COLO829 (cell line): ENCODE measurements around the gene ADAM33.

Source experiments
- DNase-seq: peaks from one replicate; pipeline ENCODE4 v3.0.0; 2012; ENCODE audit warnings: low spot score

ADAM33 gene

DNA sequence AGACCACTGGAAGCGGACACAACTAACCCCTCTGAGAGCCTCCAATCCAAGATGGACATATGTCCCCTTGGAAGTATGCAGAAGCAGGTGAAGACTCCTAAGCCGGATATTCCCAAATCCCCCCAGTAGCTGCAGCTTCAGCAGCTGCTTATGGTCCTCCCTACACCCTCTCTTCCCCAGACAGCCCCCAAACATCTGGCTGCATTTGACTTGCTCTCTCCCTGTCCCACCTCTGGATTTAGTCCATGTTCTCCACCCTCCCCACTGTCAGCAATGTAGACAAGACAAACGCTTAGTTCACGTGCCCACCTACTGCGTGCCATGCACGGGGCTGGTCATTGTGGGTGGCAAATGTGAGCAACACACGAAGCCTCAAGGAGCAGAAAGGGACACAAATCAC lies 4.6 kb upstream of the ADAM33 start:
- no peak for DNase-seq

DNA sequence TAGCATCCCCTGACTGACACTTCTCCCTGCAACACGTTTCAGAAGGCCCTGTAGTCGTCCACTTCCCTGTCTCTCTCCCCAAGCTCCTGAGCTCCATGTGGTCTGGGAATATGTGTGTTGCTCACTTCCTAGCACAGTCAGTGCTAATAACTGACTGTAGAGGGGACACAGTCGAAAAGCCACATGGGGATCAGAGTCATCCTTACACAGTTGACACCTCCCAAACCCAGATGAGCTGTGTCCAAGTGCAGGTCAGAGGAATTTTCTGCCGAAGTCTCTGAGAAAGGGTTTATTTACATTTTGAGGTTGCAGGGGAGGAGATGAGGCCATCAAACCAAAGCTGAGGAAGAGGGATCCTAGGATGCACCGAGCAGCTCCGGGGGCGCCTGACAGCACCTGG lies 3.5 kb upstream of the ADAM33 start:
- DNase-seq: no peak

DNA sequence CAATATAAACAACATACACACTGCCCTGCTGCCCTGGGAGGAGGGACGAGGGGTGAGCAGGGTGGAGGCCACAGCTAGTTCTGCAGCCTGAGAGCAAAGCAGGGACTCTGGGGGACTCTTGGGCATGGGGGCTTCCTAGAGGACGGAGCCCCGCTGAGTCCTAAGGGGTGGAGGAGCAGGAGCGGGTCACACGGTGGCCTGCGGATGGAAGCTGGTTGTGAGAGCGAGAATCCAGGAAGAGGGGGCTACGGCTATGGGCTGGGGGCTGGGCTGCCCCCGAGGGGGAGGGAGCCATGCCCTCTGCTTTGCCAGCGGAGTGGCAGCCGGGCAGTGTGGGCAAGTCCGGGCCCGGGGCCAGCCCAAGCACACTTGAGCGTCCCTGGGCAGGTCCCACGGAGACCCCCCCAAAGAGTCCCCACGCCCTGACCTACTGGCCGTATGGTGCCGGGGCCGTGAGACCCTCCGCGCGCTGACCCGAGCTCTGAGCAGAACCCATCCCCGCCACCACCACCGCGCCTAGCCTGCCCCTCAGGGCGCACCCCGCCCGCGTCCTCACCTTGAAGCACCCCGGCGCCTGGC lies 369 bp downstream of the ADAM33 start:
- DNase-seq: no peak

DNA sequence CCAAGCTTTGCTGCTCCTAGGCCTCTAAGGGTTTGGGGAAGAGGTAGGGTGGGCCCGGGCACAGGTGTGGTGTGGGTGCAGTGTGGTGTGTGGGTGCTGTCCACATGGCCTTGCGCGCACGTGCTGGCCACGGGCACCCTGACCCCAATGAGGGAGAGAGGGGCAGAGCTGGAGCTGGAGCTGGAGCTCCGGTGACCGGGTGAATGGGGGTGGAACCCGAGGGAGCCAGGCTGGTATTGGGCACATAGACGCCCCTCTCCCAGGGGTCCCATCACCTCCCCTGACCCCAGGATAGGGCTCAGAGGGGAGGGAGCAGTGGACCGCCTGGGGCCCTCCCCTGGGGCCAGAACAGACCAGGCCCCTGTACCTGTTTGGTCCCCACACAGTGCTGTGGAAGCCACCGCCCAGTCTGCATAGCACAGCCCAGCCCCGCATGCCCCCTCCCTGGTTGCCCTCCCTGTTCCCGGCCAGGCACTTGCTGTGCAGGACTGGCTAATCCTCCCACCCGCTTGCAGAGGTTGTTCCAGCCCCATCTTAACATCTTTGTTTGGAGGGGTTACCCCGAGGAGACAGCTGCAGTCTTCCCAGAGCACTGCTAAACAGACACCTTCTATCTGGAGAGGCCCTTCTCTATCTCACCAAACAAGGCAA lies 984 bp downstream of the ADAM33 start:
- DNase-seq: no peak

DNA sequence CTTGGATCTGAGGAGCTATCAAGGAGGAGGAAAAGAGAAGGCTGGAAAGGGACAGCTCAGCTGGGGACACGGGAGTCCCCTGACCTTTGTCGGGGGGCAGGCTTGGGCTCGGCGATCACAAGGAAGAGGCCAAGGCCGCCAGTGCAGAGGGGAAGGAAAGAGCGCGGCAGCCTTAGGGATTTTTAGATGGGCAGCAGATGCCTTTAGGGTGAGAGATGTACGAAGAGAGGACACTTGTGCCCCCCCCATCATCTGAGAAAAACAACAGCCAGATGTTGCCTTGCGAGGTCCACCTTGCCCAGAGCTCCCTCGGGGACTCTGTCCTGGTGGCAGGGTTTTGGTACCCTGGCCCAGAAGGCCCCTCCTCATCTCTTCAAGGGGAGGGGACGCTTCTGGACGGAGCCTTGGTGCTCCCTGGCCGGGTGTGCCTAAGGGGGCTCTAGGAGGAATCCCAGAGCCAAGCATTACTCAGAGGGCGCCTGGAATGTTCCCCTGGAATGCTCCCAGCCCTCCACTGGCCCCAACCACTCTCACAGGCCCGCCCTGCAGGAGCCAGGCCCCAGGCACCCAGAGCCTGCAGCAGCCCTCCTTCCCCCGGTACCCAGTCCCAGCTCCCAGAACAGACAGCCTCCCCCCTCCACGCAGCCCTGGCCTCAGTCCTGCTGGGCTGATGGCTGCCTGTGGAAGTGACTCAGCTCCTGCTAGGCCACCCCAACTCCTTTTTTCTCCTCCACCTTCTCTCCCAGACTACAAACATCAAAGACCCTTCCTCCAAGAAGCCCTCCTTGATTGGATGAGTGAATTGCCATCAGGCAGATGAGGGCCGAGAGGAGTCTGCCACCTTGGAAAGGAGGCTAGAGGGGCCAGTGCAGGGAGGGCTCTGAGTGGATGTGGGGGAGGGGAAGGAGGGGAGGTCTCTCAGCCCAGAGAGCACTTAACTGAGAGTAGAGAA lies 1.8 kb downstream of the ADAM33 start:
- no peak for DNase-seq

DNA sequence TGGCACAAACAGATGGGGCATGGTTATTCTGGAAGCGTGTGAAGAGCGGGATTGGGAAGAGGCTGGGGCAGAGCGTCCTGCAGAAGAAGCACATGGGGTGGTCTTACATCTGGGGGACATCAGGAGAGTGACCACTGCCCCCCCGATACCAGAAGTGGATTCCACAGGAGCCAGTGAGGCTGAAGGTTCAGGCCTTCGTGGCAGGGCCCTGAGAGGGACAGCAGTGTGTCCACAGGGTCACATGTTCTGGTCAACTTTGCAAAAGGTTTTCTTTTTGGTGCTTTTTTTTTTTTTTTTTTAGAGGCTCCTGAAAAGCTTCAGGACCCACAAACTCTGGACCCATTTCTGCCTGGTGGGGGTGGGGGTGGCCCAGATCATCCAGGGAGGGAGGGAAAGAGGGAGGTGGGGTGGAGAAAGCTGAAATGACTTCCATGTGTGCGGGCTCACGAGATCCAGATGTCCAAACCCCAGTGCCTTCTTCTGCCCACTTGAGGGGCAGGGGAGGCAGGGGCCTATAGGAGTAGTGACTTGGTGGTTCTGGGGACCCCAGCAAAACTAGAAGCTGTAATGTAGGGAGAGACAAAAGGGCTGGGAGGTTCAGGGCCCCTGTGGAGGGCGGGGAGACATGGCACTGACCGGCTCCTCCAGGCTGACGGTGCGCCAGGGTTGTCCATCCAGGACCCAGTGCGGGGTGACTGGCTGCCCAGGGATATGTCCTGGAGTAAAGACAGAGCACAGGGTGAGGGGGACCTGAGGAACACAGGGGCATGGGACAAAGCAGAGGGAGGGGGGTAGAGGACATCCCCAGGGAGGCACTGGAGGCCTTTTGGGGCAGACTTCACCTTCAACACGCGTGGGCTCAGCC lies 2.7 kb downstream of the ADAM33 start:
- no peak for DNase-seq

DNA sequence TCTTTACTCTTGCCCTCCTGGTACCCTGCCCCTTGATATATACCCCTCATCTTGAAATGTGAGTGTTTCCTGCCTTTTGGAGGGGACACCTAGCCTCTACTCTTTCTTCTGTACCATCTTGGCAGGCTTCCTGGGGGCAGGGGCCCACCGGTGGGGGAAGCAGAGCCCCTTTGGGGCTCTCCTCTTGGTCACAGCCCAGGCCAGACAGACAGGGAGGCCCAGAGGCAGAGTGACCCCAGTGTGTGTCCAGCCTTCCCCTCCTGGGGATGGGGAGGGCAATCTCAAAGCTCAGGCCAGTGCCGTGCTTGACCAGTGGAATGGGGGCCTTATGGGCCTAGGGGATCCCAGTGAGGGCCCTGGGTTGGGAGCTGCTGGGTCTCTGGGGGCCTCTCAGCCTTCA lies 3.6 kb downstream of the ADAM33 start:
- DNase-seq: no peak

DNA sequence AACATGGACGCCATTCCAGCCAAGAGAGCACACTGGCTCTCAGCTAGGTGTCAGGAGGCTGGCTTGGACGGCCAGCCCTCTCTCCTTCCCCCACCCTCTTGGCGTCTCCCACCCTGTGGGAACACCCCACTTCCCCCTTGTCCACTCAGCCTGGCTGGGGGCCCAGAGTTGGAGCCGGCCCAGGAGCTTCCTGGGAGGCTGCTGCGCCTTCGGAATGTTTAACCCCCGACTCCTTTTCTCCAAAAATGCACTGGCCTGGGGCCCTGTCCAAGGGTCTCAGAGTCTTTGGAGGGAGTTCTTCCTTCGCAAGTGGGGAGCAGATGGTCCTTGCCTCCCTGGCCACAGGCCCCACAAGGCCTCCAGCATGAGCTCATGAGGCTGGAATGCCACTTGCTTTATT lies 4.1 kb downstream of the ADAM33 start:
- DNase-seq: no peak

DNA sequence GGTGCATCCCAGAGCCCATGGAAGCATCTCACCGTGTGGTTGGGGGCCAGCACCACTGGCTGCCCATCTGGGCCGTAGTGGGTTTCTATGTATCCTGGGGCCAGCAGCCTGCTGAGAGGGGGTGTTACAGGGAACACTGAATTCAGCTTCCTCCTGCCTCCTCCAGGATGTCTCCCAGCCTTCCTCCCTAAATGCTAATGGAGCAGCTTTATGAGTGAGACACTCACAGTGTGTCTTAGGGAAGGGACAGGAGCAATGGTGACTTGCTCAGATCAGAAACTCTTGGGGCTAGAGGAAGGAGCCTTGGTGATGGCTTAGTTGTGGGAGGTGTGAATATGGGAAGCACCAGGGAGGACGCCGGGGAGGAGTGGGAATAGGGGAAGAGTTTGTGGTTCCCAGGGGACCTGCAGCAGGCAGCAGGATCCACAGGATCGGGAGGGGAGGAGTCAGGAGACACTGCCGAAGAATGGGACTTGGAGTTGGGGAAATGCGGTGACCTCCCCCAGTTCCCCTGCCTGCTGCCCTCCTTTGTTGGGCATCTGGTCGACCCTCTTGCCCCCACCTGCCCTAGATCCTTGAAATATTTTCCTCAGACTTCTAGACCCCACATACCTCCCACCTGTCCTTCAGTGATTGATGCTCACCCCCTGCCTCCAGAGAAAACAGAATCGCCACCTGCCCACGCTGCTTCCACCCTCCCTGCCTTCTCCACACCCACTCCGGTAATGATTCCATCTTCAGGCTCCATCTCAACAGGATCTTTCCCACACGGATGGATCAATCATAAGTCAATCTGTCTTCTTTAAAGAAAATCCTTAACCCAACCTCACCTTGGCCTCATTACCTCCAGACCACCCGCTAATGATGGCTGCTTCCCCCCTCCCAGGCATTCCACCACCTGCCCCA lies 6.6 kb downstream of the ADAM33 start:
- peak; percentile 28 for DNase-seq

DNA sequence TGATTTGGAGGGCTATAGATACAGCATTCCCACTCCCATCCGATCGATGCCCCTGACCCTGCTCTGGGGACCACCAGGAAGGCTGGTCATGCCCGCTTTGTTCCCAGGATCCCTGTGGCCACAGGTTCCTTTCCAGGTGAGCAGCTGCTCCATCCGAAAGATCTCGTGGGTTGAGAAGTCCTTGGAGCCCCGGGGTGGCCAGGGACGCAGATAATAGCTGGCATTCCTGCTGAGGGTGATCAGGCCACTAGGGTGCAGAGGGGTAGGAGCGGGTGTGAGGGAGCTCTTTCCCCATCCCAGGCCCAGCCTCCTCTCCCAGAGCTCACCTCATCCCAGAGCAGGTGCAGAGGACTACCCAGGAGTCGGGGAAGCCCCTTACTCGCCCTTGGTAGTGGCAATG lies 7.4 kb downstream of the ADAM33 start:
- no peak for DNase-seq

DNA sequence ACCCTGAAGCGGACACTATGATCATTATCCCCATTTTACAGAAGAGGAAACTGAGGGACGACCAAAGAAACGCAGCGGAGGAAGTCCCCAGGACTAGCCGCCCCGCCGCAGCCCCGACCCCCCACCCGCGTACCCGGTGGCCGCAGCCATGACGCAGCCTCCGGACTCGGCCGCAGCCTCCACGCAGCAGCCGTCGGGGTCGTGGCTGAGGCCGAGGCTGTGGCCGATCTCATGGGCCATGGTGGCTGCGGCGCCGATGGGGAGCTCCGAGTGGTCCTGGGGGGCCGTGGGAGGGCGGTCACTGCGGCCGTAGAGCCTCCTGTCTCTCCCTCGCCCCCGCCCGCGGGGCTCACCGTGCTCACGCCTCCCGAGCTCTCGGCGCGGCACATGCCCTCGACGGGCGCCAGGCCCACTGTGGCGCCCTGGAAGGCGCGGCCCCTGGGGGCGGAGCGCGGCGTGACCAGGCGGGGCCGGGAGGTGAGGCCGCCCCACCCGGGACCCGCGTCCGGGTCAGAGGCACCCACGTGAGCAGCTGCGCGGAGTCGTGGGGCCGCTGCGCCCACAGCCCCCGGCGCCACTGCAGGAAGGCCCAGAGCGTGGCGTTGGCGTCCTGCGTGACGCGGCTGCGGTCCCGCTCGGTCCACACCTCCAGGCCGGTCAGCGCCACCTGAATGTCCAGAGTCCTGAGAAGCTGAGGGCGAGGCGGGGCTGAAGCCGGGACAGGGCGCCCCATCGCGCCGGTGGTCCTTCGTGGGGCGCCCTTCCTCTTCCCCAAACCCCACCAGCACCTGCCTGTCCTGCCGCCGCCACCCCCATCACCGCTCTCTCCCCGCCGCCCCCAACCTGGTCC lies 8.4 kb downstream of the ADAM33 start:
- no peak for DNase-seq

DNA sequence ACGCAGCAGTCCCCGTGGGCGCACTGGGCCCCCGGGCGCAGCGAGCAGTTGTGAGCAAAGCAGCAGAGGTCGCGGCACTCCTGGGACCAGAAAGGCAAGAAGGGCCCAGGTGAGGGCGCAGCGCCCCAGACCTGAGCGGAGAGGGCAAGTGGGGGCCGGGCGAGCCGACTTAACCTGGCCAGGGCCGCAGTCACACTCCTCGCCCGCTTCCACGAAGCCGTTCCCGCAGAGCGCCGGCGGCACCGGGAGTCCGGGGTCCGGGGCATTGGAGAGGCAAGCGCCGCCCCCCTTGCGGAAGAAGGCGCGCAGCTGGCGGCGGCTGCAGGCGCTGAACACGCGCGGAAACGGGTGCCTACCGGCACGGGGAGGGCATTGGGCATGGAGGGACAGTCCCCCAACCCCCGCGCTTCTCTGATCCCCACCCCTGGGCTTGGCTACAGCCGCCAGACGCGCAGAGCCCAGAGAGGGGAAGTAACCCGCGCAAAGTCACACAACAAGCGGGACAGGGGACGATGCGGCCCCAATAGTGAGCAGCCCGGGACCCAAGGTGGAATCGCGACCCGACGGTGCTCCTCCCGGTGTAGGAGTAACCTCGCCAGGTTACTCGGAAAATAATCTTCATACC lies 9.2 kb downstream of the ADAM33 start:
- DNase-seq: no peak

DNA sequence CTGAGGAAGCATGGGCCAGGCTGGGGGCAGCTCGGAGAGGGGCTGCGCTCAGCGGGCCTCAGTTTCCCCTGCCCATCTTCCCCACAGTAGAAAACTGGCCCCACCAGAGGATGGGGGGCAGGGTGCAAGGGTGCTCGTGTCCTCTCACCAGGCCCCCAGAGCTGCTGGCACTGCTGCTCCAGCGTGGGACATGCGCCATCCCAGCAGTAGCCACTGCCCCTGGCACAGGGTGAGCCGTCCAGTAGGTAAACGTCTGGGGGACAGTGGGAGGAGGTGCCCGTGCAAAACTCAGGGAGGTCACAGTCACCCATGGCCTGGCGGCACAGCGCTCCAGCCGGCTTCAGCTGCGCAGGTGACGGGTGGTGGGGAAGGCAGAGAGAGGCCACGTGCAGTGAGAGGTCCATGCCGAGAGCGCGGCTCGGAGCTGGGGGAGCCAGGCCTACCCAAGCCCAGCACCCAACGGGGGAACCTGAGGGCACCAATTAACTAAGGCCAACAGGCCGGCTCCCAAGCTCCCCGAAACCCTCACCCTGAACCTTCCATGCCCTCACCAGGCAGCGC lies 9.7 kb downstream of the ADAM33 start:
- no peak for DNase-seq

DNA sequence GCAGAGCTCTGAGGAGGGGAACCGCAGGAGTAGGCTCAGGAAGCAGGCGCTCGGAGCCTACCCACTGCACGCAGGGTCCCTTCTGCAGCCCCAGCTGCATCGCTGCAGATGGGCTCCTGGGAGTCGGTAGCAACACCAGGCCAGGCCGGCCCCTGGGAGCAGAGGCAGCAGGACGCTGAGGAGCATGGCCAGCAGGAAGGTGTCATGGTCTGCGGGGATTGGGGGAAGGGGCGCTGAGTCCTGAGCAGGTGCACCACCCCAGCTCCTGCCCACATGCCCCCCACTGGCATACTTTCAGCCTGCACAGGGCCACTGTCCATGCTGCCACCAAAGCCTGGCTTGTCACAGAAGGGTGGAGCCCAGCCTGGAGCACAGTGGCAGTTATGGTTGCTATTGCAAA lies 10.9 kb downstream of the ADAM33 start:
- DNase-seq: no peak

DNA sequence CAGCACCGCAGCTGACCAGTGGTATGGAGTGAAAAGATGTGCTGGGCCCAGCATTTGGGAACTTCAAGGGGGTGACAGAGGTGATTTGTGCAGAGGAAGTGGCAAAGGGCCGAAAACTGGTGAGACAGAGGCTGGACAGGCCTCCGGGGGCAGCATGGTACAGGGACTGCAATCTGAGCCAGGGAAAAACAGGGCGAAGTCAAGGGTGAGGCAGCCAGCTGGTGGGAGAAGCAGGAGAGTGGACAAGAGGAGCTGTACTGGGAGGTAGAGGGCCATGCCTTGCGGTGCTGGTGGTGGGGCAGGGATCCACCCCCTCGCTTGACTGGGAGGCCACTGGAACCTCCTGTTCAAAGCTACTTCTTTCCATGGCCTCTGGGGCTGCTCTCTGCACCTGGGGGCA lies 11.3 kb downstream of the ADAM33 start:
- no peak for DNase-seq

DNA sequence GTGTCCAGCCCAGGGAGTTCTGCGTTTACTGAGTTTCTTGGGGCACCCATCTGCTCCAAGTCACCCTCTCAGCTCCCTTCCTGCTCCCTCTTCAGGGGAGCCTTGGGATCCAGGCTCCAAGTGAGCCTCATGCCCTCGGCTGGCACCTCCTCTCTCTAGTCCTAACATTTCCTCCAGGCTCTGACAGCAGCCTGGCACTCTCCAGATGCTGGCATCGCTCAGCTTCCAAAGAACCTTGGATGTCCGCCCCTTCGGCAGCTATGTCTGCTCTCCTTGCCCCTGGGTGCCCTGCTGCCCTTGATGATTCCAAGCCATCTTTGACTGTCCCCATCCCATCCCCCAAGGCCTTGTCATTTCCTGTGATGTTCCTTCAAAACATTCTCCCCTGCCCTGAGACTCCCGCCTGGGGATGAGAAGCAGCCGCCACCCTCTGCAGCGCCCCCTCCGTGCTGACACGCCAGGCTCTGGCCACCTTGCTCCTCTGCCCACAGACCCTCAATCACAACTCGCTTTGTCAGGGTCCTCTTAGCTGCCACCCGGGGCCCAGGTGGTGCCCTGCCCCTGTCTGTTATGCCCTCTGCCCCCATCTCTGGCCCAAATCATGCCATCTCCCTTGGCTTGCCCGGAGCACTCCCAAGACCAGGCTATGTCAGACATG lies 12.0 kb downstream of the ADAM33 start:
- DNase-seq: no peak

DNA sequence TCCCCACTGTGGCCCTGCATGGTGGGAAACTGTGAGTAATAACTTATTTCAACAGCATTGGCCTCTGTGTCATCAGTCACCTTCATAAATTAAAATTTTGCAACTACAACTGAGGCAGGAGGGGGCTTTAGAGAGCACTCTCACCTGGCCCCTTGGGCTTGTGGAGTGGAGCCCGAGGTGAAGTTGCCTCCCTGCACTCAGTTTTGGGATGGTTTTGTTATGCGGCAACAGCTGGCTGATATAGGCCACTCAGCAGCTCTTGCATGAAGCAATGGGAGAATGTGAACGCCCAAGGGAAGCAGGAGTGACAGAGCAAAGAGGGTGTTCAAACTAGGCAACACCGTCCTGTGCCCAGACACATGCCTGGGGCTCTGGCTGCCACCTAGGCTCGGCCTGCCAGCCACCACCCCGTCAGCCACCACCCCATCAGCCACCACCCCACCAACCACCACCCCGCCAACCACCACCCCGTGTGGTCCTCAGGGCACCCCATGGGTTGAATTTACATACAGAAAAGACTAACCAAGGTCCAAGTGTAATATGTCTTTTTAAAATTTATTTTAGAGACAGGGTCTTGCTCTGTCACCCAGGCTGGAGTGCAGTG lies 14.3 kb downstream of the ADAM33 start:
- no peak for DNase-seq

DNA sequence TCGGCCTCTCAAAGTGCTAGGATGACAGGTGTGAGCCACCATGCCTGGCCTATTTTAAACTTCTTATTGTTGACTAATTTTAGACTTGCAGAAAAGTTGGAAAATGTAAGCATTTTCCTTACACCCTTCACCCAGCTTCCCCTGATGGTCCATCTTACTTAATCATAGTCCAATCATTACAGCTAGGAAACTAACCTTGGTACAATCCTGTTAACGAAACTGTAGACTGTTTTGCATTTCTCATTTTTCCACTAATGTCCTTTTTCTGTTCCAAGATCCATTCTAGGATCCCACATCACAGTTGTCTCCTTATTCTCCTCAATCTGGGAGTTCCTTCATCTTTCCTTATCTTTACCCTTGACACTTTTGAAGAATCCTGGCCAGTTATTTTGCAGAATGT lies 18.0 kb downstream of the ADAM33 start:
- DNase-seq: no peak
